ENCODE measurements around the gene FAM219A.

DNA sequence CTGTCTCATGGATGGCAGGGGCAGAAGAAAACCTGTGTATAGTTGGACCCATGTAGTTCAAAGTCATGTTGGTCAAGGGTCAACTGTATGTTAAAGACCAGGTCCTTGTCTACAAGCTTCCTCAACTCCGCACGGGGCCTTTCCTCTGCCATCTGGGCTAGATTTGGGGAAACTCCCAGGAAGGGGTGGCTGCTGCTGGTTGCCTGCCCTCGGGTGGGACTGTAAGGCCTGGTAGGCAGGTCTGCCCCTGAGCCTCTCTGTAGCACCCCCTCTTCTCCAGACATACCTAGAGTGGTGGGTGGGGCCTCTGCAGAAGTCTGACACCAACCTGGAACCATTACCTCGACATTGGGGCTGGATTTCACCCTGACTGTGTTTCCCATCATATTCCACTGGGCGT, 49.2 kb upstream of the FAM219A start:
- no peak for TF ChIP-seq POLR2A (IDR thresholded peaks at IDR 0.05)
- TF ChIP-seq, protein P1, sequence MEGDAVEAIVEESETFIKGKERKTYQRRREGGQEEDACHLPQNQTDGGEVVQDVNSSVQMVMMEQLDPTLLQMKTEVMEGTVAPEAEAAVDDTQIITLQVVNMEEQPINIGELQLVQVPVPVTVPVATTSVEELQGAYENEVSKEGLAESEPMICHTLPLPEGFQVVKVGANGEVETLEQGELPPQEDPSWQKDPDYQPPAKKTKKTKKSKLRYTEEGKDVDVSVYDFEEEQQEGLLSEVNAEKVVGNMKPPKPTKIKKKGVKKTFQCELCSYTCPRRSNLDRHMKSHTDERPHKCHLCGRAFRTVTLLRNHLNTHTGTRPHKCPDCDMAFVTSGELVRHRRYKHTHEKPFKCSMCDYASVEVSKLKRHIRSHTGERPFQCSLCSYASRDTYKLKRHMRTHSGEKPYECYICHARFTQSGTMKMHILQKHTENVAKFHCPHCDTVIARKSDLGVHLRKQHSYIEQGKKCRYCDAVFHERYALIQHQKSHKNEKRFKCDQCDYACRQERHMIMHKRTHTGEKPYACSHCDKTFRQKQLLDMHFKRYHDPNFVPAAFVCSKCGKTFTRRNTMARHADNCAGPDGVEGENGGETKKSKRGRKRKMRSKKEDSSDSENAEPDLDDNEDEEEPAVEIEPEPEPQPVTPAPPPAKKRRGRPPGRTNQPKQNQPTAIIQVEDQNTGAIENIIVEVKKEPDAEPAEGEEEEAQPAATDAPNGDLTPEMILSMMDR (IDR thresholded peaks at IDR 0.05): no peak

Data from lower leg skin (tissue), 3 donors.